HEK293 (cell line): ENCODE results near the gene LRBA.

Experiments used
- ZNF629 ChIP-seq: fragments of 450-650 bp; formaldehyde crosslinking; IDR thresholded peaks from 2 replicates; pipeline ENCODE4 v1.5.1; 2017; ENCODE audit warnings: missing biosample characterization, missing genetic modification characterization
- TF ChIP-seq, protein P1 (sequence below): fragments of 450-650 bp; formaldehyde crosslinking; IDR thresholded peaks from 2 replicates; pipeline ENCODE4 v1.5.1; 2016; ENCODE audit warnings: missing biosample characterization, missing genetic modification characterization

DNA sequence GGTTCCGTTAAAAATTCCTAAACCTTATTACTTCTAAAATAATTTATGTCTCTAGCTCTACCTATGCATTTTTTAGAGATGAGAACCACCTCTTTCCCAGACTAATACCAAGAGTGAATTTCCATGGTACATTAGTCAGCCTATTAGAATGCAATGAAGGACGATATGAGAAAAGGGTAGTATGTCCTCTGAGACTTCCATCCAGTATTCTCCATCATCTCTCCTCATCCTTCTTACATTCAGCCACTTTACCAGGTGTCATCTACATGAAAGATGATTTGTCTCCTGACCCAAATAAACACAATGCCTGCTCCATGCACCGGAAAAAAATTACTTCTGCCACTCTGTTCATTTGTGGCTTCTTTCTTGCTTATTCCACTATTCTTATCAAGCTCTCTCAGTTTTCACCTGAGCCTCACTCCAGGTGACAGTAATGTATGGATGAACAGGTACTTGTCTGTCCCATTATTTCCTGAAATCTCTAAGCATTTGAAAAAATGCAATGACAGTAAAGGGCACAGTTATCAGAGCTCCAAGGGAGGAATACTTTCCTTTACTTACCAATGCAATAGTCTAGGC lies 335.2 kb downstream of the LRBA start:
- TF ChIP-seq, protein P1, sequence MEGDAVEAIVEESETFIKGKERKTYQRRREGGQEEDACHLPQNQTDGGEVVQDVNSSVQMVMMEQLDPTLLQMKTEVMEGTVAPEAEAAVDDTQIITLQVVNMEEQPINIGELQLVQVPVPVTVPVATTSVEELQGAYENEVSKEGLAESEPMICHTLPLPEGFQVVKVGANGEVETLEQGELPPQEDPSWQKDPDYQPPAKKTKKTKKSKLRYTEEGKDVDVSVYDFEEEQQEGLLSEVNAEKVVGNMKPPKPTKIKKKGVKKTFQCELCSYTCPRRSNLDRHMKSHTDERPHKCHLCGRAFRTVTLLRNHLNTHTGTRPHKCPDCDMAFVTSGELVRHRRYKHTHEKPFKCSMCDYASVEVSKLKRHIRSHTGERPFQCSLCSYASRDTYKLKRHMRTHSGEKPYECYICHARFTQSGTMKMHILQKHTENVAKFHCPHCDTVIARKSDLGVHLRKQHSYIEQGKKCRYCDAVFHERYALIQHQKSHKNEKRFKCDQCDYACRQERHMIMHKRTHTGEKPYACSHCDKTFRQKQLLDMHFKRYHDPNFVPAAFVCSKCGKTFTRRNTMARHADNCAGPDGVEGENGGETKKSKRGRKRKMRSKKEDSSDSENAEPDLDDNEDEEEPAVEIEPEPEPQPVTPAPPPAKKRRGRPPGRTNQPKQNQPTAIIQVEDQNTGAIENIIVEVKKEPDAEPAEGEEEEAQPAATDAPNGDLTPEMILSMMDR (tag by site-specific recombination): no peak
- no peak for TF ChIP-seq ZNF629
